IMR-90 (cell line): ENCODE results near the gene PHKG2. TPM values are rescaled to one million over a fixed set of nuclear protein-coding genes. Genes with fewer than 3 reads are reported as not detected.

ENCODE experiments used
- ATAC-seq: fragments of 200-7000 bp; cut with Tn5 transposase; 2 replicates; pipeline ENCODE4 v1.9.1; 2020; ENCODE audit warnings: low read depth, mild to moderate bottlenecking, moderate library complexity
- BruUV-seq: library from RNA; stranded (reverse); fragments of 400-500 nt; replicated peaks from 2 replicates; lab custom pipeline; 2021; lab: Mats Ljungman, UMichigan
- CTCF ChIA-PET: fragments of 300-600 bp; formaldehyde crosslinking; extraction: SDS; loops from one replicate; lab custom pipeline; 2021; ENCODE audit warnings: antibody characterized with exemption; lab: Yijun Ruan, JAX
- POLR2A ChIA-PET: fragments of 300-600 bp; sonication (Branson Sonifier 250); formaldehyde crosslinking; loops from one replicate; lab custom pipeline; 2022; ENCODE audit warnings: antibody characterized with exemption; ENCODE audit not compliant: unreplicated experiment; lab: Charles Lee
- DNase-seq: peaks from one replicate; pipeline ENCODE4 v3.0.0; 2013
- H2AFZ ChIP-seq: replicated peaks from 2 replicates; pipeline ENCODE3; 2013; ENCODE audit warnings: low read length, mild to moderate bottlenecking; ENCODE audit not compliant: poor library complexity
- H2AK5ac ChIP-seq: 2 replicates; pipeline ENCODE4 v1.6.1; 2013; ENCODE audit warnings: low read depth, low read length, inconsistent platforms
- H2AK9ac ChIP-seq: replicated peaks from 2 replicates; pipeline ENCODE3; 2013; ENCODE audit warnings: mild to moderate bottlenecking, low read depth, low read length, moderate library complexity; ENCODE audit not compliant: poor library complexity
- H2BK120ac ChIP-seq: 2 replicates; pipeline ENCODE4 v1.6.1; 2013; ENCODE audit warnings: low read depth, low read length, inconsistent platforms
- H2BK15ac ChIP-seq: 3 replicates; pipeline ENCODE4 v1.6.1; 2013; ENCODE audit warnings: low read depth, low read length, inconsistent platforms
- H2BK20ac ChIP-seq: 2 replicates; pipeline ENCODE4 v1.6.1; 2013; ENCODE audit warnings: low read depth, mild to moderate bottlenecking, inconsistent platforms, low read length, moderate library complexity
- H2BK5ac ChIP-seq: 2 replicates; pipeline ENCODE4 v1.6.1; 2013; ENCODE audit warnings: mild to moderate bottlenecking, low read depth, low read length, inconsistent platforms; ENCODE audit not compliant: poor library complexity, severe bottlenecking
- H3K14ac ChIP-seq: replicated peaks from 2 replicates; pipeline ENCODE4 v1.6.1; 2013; ENCODE audit warnings: low read depth, low read length, inconsistent platforms
- H3K18ac ChIP-seq: 2 replicates; pipeline ENCODE4 v1.6.1; 2013; ENCODE audit warnings: low read depth, low read length, control low read depth
- H3K23ac ChIP-seq: 2 replicates; pipeline ENCODE4 v1.6.1; 2013; ENCODE audit warnings: low read depth, low read length, inconsistent platforms
- H3K27ac ChIP-seq: 2 replicates; pipeline ENCODE4 v1.5.1; 2013; ENCODE audit warnings: mild to moderate bottlenecking, control low read depth, low read length; ENCODE audit not compliant: insufficient read depth
- H3K27me3 ChIP-seq: 2 replicates; pipeline ENCODE4 v1.6.1; 2013; ENCODE audit warnings: low read length; ENCODE audit not compliant: control insufficient read depth, insufficient read depth
- H3K36me3 ChIP-seq: 2 replicates; pipeline ENCODE4 v1.6.1; 2013; ENCODE audit warnings: low read length, mixed read lengths; ENCODE audit not compliant: control insufficient read depth, insufficient read depth
- H3K4ac ChIP-seq: 2 replicates; pipeline ENCODE4 v1.6.1; 2013; ENCODE audit warnings: low read depth, low read length, inconsistent platforms
- H3K4me1 ChIP-seq: 2 replicates; pipeline ENCODE4 v1.6.1; 2013; ENCODE audit warnings: low read length, mixed read lengths; ENCODE audit not compliant: control insufficient read depth, insufficient read depth
- H3K4me2 ChIP-seq: 2 replicates; pipeline ENCODE4 v1.6.1; 2013; ENCODE audit warnings: low read depth, mild to moderate bottlenecking, control low read depth, low read length, moderate library complexity
- H3K4me3 ChIP-seq: 2 replicates; pipeline ENCODE4 v1.5.1; 2013; ENCODE audit warnings: low read depth, mild to moderate bottlenecking, control low read depth, low read length, moderate library complexity; ENCODE audit not compliant: insufficient read depth
- H3K56ac ChIP-seq: 2 replicates; pipeline ENCODE4 v1.6.1; 2013; ENCODE audit warnings: low read length, inconsistent platforms; ENCODE audit not compliant: insufficient read depth; ENCODE audit errors: extremely low read depth
- H3K79me1 ChIP-seq, 2 experiments: 2 replicates each; pipeline ENCODE4 v1.6.1; 2013; ENCODE audit warnings: low read length in 2 of 2, inconsistent platforms in 1 of 2, low read depth in 1 of 2
- H3K9ac ChIP-seq: 2 replicates; pipeline ENCODE4 v1.6.1; 2013; ENCODE audit warnings: low read depth, low read length, control low read depth
- H3K9me1 ChIP-seq: 2 replicates; pipeline ENCODE4 v1.6.1; 2013; ENCODE audit warnings: low read length, inconsistent platforms; ENCODE audit not compliant: insufficient read depth
- H3K9me3 ChIP-seq: 2 replicates; pipeline ENCODE4 v1.6.1; 2013; ENCODE audit warnings: low read length; ENCODE audit not compliant: control insufficient read depth, insufficient read depth
- H4K20me1 ChIP-seq: 2 replicates; pipeline ENCODE4 v1.6.1; 2013; ENCODE audit warnings: low read length, inconsistent platforms; ENCODE audit not compliant: insufficient read depth
- H4K5ac ChIP-seq: 2 replicates; pipeline ENCODE4 v1.6.1; 2013; ENCODE audit warnings: mild to moderate bottlenecking, low read depth, low read length, control low read depth
- H4K8ac ChIP-seq, 2 experiments: 2 replicates each; pipeline ENCODE4 v1.6.1; 2013; ENCODE audit warnings: low read depth in 2 of 2, low read length in 2 of 2, control low read depth in 1 of 2, inconsistent platforms in 1 of 2
- H4K91ac ChIP-seq: 2 replicates; pipeline ENCODE4 v1.6.1; 2013; ENCODE audit warnings: low read depth, low read length, inconsistent platforms; ENCODE audit not compliant: insufficient read depth
- BHLHE40 ChIP-seq: fragments of 150-350 bp; IDR thresholded peaks from 2 replicates; pipeline ENCODE4 v1.6.1; 2016; ENCODE audit warnings: mild to moderate bottlenecking, low read depth, low read length
- CTCF ChIP-seq: conservative IDR thresholded peaks from 2 replicates; pipeline ENCODE4 v1.5.1; 2012; ENCODE audit warnings: mild to moderate bottlenecking, low read depth, low read length, improper control_type of control experiment
- FOS ChIP-seq: fragments of 150-350 bp; IDR thresholded peaks from 2 replicates; pipeline ENCODE4 v1.6.1; 2016; ENCODE audit warnings: low read depth, low read length
- MAZ ChIP-seq: IDR thresholded peaks from 2 replicates; pipeline ENCODE4 v1.6.1; 2012; ENCODE audit warnings: low read depth, mild to moderate bottlenecking, low read length, improper control_type of control experiment, moderate library complexity, borderline replicate concordance
- MXI1 ChIP-seq: IDR thresholded peaks from 2 replicates; pipeline ENCODE4 v1.6.1; 2012; ENCODE audit warnings: low read depth, mild to moderate bottlenecking, low read length, moderate library complexity, borderline replicate concordance
- POLR2A ChIP-seq: IDR thresholded peaks from 2 replicates; pipeline ENCODE4 v1.6.1; 2012; ENCODE audit warnings: mild to moderate bottlenecking, low read depth, low read length
- RCOR1 ChIP-seq: IDR thresholded peaks from 2 replicates; pipeline ENCODE4 v1.6.1; 2012; ENCODE audit warnings: mild to moderate bottlenecking, low read length, improper control_type of control experiment; ENCODE audit not compliant: insufficient replicate concordance
- RFX5 ChIP-seq: IDR thresholded peaks from 2 replicates; pipeline ENCODE4 v1.8.0; 2012; ENCODE audit warnings: low read depth, mild to moderate bottlenecking, low read length, moderate library complexity
- WGBS, 2 experiments: methylation state at CpG; one replicate each; pipeline versions ENCODE4 v1.1.5 to v1.1.7; 2013; ENCODE audit warnings: missing lambda C conversion rate in 2 of 2; ENCODE audit not compliant: insufficient read length in 1 of 2; ENCODE audit errors: extremely low coverage in 2 of 2; 5-methylcytosine and 5-hydroxymethylcytosine counted together
- dilution Hi-C: fragments of 300-500 bp; cut with HindIII; formaldehyde crosslinking; loops from one replicate; pipeline ENCODE4 v1.14.3; 2018; ENCODE audit warnings: low sequenced_read_pairs; ENCODE audit not compliant: unreplicated experiment
- in situ Hi-C: fragments of 300-500 bp; cut with MboI; formaldehyde crosslinking; loops from 3 replicates; pipeline ENCODE4 v1.14.3; 2019; ENCODE audit warnings: low sequenced_read_pairs, inconsistent platforms, mixed read lengths
- intact Hi-C: fragments of 100-400 bp; cut with micrococcal nuclease; formaldehyde crosslinking; loops from 2 replicates; pipeline ENCODE4 v1.10.0; 2022
- polyA plus RNA-seq, 3 experiments: library from polyadenylated mRNA; depleted of rRNA; stranded (reverse); fragments of >200 nt; gene quantifications; 2 replicates each; pipeline ENCODE4 v1.2.3, GENCODE V29; 2012; ENCODE audit warnings: low replicate concordance in 1 of 3
- total RNA-seq: library from RNA; depleted of rRNA; stranded (reverse); fragments of >200 nt; gene quantifications from 2 replicates; pipeline ENCODE4 v1.2.3, GENCODE V29; 2012

PHKG2 gene
- total and polyA plus RNA-seq, 2 of the 4 experiments (the other 2 are of a cell fraction) = 26.0 to 38.9 TPM

- H2AK5ac ChIP-seq = no peak overlapping the region
- H3K9ac ChIP-seq = no peak overlapping the region
- no TSS peak for BruUV-seq
- H3K27ac ChIP-seq = no peak overlapping the region
- H4K91ac ChIP-seq = no peak overlapping the region
- H2BK120ac ChIP-seq = no peak overlapping the region
- no peak overlapping the region for H2AK9ac ChIP-seq
- H3K4me3 ChIP-seq = no peak overlapping the region
- H4K20me1 ChIP-seq = no peaks in the 10 kb centered on the region; the same call in 1 of the 2 replicates
- no peaks in the 10 kb centered on the region for H3K4me1 ChIP-seq
- no peak overlapping the region for H2AFZ ChIP-seq
- ATAC-seq (no peak), DNase-seq (no peak)
- no peak overlapping the region for H3K23ac ChIP-seq
- no peaks in the 10 kb centered on the region for H3K27me3 ChIP-seq
- dilution Hi-C loops = no loop called here
- WGBS, 2 experiments = 100% methylated on average over 4 of the region's 4 CpGs; no CpG with 5 or more reads in 1 of the 2 experiments
- intact Hi-C loops = no loop called here
- no peak overlapping the region for H3K4ac ChIP-seq
- no peak overlapping the region for H2BK15ac ChIP-seq
- ChIA-PET CTCF (no interaction called here), POLR2A (no interaction called here)
- H4K8ac ChIP-seq = no peak overlapping the region
- H3K79me1 ChIP-seq = peaks cover 22 to 33% of the 10 kb centered on the region in 2 experiments
- no peak overlapping the region for H3K4me2 ChIP-seq
- no peak overlapping the region for H4K5ac ChIP-seq
- no peak overlapping the region for H3K18ac ChIP-seq
- TF ChIP-seq RCOR1 = no peak
- no peak for TF ChIP-seq RFX5
- TF ChIP-seq MAZ = no peak
- no peak for TF ChIP-seq POLR2A
- no peak for TF ChIP-seq BHLHE40
- no peak for TF ChIP-seq FOS
- no peak for TF ChIP-seq MXI1
- TF ChIP-seq CTCF = no peak
- H3K14ac ChIP-seq = no peak overlapping the region
- H3K36me3 ChIP-seq = peaks cover 24% of the 10 kb centered on the region
- H2BK5ac ChIP-seq = no peak overlapping the region
- H3K56ac ChIP-seq = no peak overlapping the region
- in situ Hi-C loops = no loop called here
- no peaks in the 10 kb centered on the region for H3K9me3 ChIP-seq
- H2BK20ac ChIP-seq = no peak overlapping the region
- H3K9me1 ChIP-seq = peaks cover 12% of the 10 kb centered on the region; the same call in 1 of the 2 replicates
These were observed 2.0 kb downstream of the PHKG2 start for GRCh38 chr16:30750201-30750600.
